ENCODE data around the gene NBPF1.
"Not testable (repeated sequence)": the region's sequence is repeated elsewhere in the genome, so short reads cannot be mapped to it uniquely, and the experiment has no call there.

DNA sequence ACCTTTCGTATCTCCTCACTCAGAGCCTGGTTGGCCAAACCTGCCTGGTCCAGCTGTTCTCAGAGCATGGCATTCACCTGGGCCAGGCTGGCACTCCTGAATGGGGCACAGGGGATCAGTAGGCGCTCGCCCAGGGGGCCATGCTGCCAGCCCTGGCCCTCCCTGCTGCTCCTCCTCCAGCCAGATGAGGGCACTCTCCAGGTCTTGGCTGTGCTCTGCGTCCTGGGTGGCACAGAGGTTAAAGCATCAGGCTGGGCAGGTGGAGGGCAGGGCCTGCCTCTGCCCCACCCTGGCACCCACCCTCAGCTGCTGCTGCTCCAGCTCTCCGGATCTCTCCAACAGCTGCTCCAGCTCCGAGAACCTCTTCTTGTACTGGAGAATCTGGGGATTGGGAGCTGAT, 43.2 kb upstream of the NBPF1 start:
- TF ChIP-seq, protein P1, sequence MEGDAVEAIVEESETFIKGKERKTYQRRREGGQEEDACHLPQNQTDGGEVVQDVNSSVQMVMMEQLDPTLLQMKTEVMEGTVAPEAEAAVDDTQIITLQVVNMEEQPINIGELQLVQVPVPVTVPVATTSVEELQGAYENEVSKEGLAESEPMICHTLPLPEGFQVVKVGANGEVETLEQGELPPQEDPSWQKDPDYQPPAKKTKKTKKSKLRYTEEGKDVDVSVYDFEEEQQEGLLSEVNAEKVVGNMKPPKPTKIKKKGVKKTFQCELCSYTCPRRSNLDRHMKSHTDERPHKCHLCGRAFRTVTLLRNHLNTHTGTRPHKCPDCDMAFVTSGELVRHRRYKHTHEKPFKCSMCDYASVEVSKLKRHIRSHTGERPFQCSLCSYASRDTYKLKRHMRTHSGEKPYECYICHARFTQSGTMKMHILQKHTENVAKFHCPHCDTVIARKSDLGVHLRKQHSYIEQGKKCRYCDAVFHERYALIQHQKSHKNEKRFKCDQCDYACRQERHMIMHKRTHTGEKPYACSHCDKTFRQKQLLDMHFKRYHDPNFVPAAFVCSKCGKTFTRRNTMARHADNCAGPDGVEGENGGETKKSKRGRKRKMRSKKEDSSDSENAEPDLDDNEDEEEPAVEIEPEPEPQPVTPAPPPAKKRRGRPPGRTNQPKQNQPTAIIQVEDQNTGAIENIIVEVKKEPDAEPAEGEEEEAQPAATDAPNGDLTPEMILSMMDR (IDR thresholded peaks at IDR 0.05): not testable (repeated sequence)
- TF ChIP-seq POLR2A (IDR thresholded peaks at IDR 0.05): not testable (repeated sequence)

All from esophagus squamous epithelium (tissue), 4 donors.